ENCODE results near the gene GRB2.
"Not testable (repeated sequence)": the region's sequence is repeated elsewhere in the genome, so short reads cannot be mapped to it uniquely, and the experiment has no call there.

The GRB2 gene

GRCh38 chr17:75315541-75316243 is 89.8 kb downstream of the GRB2 start:
- no peak for DNase-seq

- DNase-seq, result no peak
These were observed 91.4 kb downstream of the GRB2 start for GRCh38 chr17:75313941-75314551.

- no peak for DNase-seq
These were observed 96.5 kb downstream of the GRB2 start for GRCh38 chr17:75308732-75309629.

GRCh38 chr17:75307957-75308731 is 97.3 kb downstream of the GRB2 start:
- no peak for DNase-seq

GRCh38 chr17:75301502-75302206 is 103.8 kb downstream of the GRB2 start:
- DNase-seq, result no peak

GRCh38 chr17:75301049-75301448 is 104.4 kb downstream of the GRB2 start:
- no peak for DNase-seq

GRCh38 chr17:75300280-75300679 is 105.2 kb downstream of the GRB2 start:
- DNase-seq, result no peak

GRCh38 chr17:75295201-75296158 is 110.0 kb downstream of the GRB2 start:
- DNase-seq, result peak; percentile 37

GRCh38 chr17:75292810-75293448 is 112.5 kb downstream of the GRB2 start:
- DNase-seq, result not testable (repeated sequence)

- DNase-seq, result peak; percentile 60
These were observed 115.6 kb downstream of the GRB2 start for GRCh38 chr17:75289832-75290337.

- DNase-seq, result peak; percentile 98
These were observed 116.2 kb downstream of the GRB2 start, which contains the start of gene SLC25A19 for GRCh38 chr17:75289115-75289831. TSS of gene SLC25A19 (minus strand) at chr17:75289433. CDS start at chr17:75286764, 2,669 bp downstream.

GRCh38 chr17:75288770-75289114 is 116.7 kb downstream of the GRB2 start:
- no peak for DNase-seq

- no peak for DNase-seq
These were observed 117.1 kb downstream of the GRB2 start for GRCh38 chr17:75288359-75288758.

GRCh38 chr17:75287221-75287620 is 118.3 kb downstream of the GRB2 start:
- no peak for DNase-seq

- DNase-seq, result no peak
These were observed 120.4 kb downstream of the GRB2 start for GRCh38 chr17:75285123-75285522.

- DNase-seq, result not testable (repeated sequence)
These were observed 125.3 kb downstream of the GRB2 start for GRCh38 chr17:75280189-75280588.

GRCh38 chr17:75277664-75278071 is 127.8 kb downstream of the GRB2 start:
- DNase-seq, result no peak

- no peak for DNase-seq
These were observed 131.3 kb downstream of the GRB2 start for GRCh38 chr17:75273977-75274708.

- no peak for DNase-seq
These were observed 132.7 kb downstream of the GRB2 start for GRCh38 chr17:75272848-75273184.
